ENCODE results near the gene TRIP10. TPM values are rescaled to one million over a fixed set of nuclear protein-coding genes. Genes with fewer than 3 reads are reported as not detected.
"Not testable (repeated sequence)": the region's sequence is repeated elsewhere in the genome, so short reads cannot be mapped to it uniquely, and the experiment has no call there.

TRIP10 gene
- total and polyA plus RNA-seq, 4 donors: 3.4 to 9.9 (median 7.4) TPM

- H3K27ac ChIP-seq (ENCODE audit: low read depth in 1 of 2, low read length in 2 of 2); H3K27me3 ChIP-seq (ENCODE audit: control insufficient read depth in 4 of 4, insufficient read depth in 4 of 4, low read length in 3 of 4); DNase-seq (ENCODE audit: low spot score); H3K36me3 ChIP-seq (ENCODE audit: control insufficient read depth in 4 of 4, insufficient read depth in 3 of 4, low read depth in 1 of 4, low read length in 3 of 4); H3K9me3 ChIP-seq (ENCODE audit: control insufficient read depth in 4 of 4, low read length in 3 of 4); H3K9ac ChIP-seq (ENCODE audit: low read depth in 1 of 2, low read length in 2 of 2); H3K4me3 ChIP-seq (ENCODE audit: low read depth in 1 of 3, low read length in 3 of 3): not testable (repeated sequence)
- peaks cover 0 to 25% (median 10%) of the 10 kb centered on the region in 4 donors for H3K4me1 ChIP-seq (ENCODE audit: control insufficient read depth in 4 of 4, insufficient read depth in 4 of 4, low read length in 3 of 4)
- WGBS: 80% methylated on average over 10 of the region's 10 CpGs
These were observed 9.1 kb downstream of the TRIP10 start for GRCh38 chr19:6748543-6748942.

- Histone ChIP-seq H3K9me3 (ENCODE audit: control insufficient read depth in 4 of 4, low read length in 3 of 4) (no peaks in the 10 kb centered on the region), H3K4me3 (ENCODE audit: low read depth in 1 of 3, low read length in 3 of 3) (no peak overlapping the region), H3K4me1 (ENCODE audit: control insufficient read depth in 4 of 4, insufficient read depth in 4 of 4, low read length in 3 of 4) (peaks cover 0 to 27% (median 13%) of the 10 kb centered on the region in 4 donors), H3K36me3 (ENCODE audit: control insufficient read depth in 4 of 4, insufficient read depth in 3 of 4, low read depth in 1 of 4, low read length in 3 of 4) (peaks cover 0 to 5% (median 2%) of the 10 kb centered on the region in 4 donors), H3K27ac (ENCODE audit: low read depth in 1 of 2, low read length in 2 of 2) (no peak overlapping the region), H3K27me3 (ENCODE audit: control insufficient read depth in 4 of 4, insufficient read depth in 4 of 4, low read length in 3 of 4) (no peaks in the 10 kb centered on the region), H3K9ac (ENCODE audit: low read depth in 1 of 2, low read length in 2 of 2) (no peak overlapping the region)
- no peak for DNase-seq (ENCODE audit: low spot score)
- TF ChIP-seq ZBTB33 (IDR thresholded peaks at IDR 0.05): no peak
- TF ChIP-seq JUND (IDR thresholded peaks at IDR 0.05): no peak
- no peak for TF ChIP-seq SP1 (IDR thresholded peaks at IDR 0.05)
- no peak for TF ChIP-seq FOXA2 (IDR thresholded peaks at IDR 0.05)
- no peak for TF ChIP-seq FOXA1 (IDR thresholded peaks at IDR 0.05)
- no peak for TF ChIP-seq RXRA (IDR thresholded peaks at IDR 0.05)
- WGBS: 84% methylated on average over 20 of the region's 20 CpGs
These were observed 10.6 kb downstream of the TRIP10 start for GRCh38 chr19:6750062-6750461.

GRCh38 chr19:6751189-6751588, 11.7 kb downstream of the TRIP10 start:
- Histone ChIP-seq H3K36me3 (ENCODE audit: control insufficient read depth in 4 of 4, insufficient read depth in 3 of 4, low read depth in 1 of 4, low read length in 3 of 4) (peaks cover 0 to 7% (median 1%) of the 10 kb centered on the region in 4 donors), H3K4me3 (ENCODE audit: low read depth in 1 of 3, low read length in 3 of 3) (no peak overlapping the region), H3K27ac (ENCODE audit: low read depth in 1 of 2, low read length in 2 of 2) (no peak overlapping the region), H3K9ac (ENCODE audit: low read depth in 1 of 2, low read length in 2 of 2) (no peak overlapping the region), H3K9me3 (ENCODE audit: control insufficient read depth in 4 of 4, low read length in 3 of 4) (no peaks in the 10 kb centered on the region), H3K27me3 (ENCODE audit: control insufficient read depth in 4 of 4, insufficient read depth in 4 of 4, low read length in 3 of 4) (no peaks in the 10 kb centered on the region), H3K4me1 (ENCODE audit: control insufficient read depth in 4 of 4, insufficient read depth in 4 of 4, low read length in 3 of 4) (peaks cover 0 to 27% (median 13%) of the 10 kb centered on the region in 4 donors)
- no peak for DNase-seq (ENCODE audit: low spot score)
- TF ChIP-seq ZBTB33 (IDR thresholded peaks at IDR 0.05) (no peak), NR2F2 (IDR thresholded peaks at IDR 0.05) (no peak), YY1 (IDR thresholded peaks at IDR 0.05) (no peak), TAF1 (conservative IDR thresholded peaks at IDR 0.05) (no peak), MAX (IDR thresholded peaks at IDR 0.05) (no peak), CTCF (IDR thresholded peaks at IDR 0.05; ENCODE audit: low read depth, low read length, missing input control) (no peak), RAD21 (IDR thresholded peaks at IDR 0.05) (no peak), SP1 (IDR thresholded peaks at IDR 0.05) (no peak), JUND (IDR thresholded peaks at IDR 0.05) (no peak), FOXA2 (IDR thresholded peaks at IDR 0.05) (no peak), EGR1 (IDR thresholded peaks at IDR 0.05; ENCODE audit: low read depth in 2 of 2) (no peak), HNF4A (conservative IDR thresholded peaks at IDR 0.05) (no peak), ATF3 (IDR thresholded peaks at IDR 0.05) (no peak), REST (IDR thresholded peaks at IDR 0.05) (no peak)
- WGBS: 97% methylated on average over 16 of the region's 16 CpGs
